Karpas-422 (cell line): ENCODE measurements around the gene SORCS1. TPM values are rescaled to one million over a fixed set of nuclear protein-coding genes. Genes with fewer than 3 reads are reported as not detected.

Experiments
- DNase-seq: peaks from one replicate; pipeline ENCODE4 v3.0.0-alpha.2; 2015
- H2AFZ ChIP-seq: fragments of 200-600 bp; sonication (generic); 2 replicates; pipeline ENCODE4 v1.6.1; 2014; ENCODE audit warnings: antibody characterized with exemption, low read length, mixed read lengths
- H3K27ac ChIP-seq: fragments of 200-600 bp; sonication (generic); 2 replicates; pipeline ENCODE4 v1.5.1; 2014; ENCODE audit warnings: mild to moderate bottlenecking, low read length, moderate library complexity
- H3K27me3 ChIP-seq: fragments of 200-600 bp; sonication (generic); 2 replicates; pipeline ENCODE4 v1.6.1; 2014; ENCODE audit warnings: low read length, mixed read lengths
- H3K36me3 ChIP-seq: fragments of 200-600 bp; sonication (generic); 2 replicates; pipeline ENCODE4 v1.6.1; 2014; ENCODE audit warnings: low read length, mixed read lengths; ENCODE audit not compliant: insufficient read depth
- H3K4me1 ChIP-seq: fragments of 200-600 bp; sonication (generic); 2 replicates; pipeline ENCODE4 v1.6.1; 2014; ENCODE audit warnings: mild to moderate bottlenecking, low read length, mixed read lengths
- H3K4me2 ChIP-seq: fragments of 200-600 bp; sonication (generic); 2 replicates; pipeline ENCODE4 v1.6.1; 2014; ENCODE audit warnings: low read length, low read depth, mild to moderate bottlenecking; ENCODE audit not compliant: poor library complexity, severe bottlenecking
- H3K4me3 ChIP-seq: fragments of 200-600 bp; sonication (generic); 2 replicates; pipeline ENCODE4 v1.5.1; 2014; ENCODE audit warnings: mild to moderate bottlenecking, antibody characterized with exemption, low read length, mixed read lengths
- H3K79me2 ChIP-seq: fragments of 200-600 bp; sonication (generic); 2 replicates; pipeline ENCODE4 v1.6.1; 2014; ENCODE audit warnings: mild to moderate bottlenecking, low read length, mixed read lengths
- H3K9ac ChIP-seq: fragments of 200-600 bp; sonication (generic); 2 replicates; pipeline ENCODE4 v1.6.0; 2014; ENCODE audit warnings: low read length
- H3K9me2 ChIP-seq: fragments of 200-600 bp; sonication (generic), shearing (Covaris generic); replicated peaks from 2 replicates; pipeline ENCODE4 v1.6.0; 2014; ENCODE audit warnings: mild to moderate bottlenecking, low read length, moderate library complexity; ENCODE audit not compliant: insufficient read depth
- H3K9me3 ChIP-seq: fragments of 300-700, 200-600 bp; sonication (generic); 2 replicates; pipeline ENCODE4 v1.6.1; 2014; ENCODE audit warnings: low read length, mixed read lengths
- H4K20me1 ChIP-seq: fragments of 200-600 bp; sonication (generic); 2 replicates; pipeline ENCODE4 v1.6.1; 2014; ENCODE audit warnings: mild to moderate bottlenecking, antibody characterized with exemption, low read length, low read depth; ENCODE audit not compliant: insufficient read depth
- total RNA-seq: library from RNA; depleted of rRNA; stranded (reverse); fragments of >200 nt; shearing (Covaris generic); gene quantifications from 2 replicates; pipeline ENCODE4 v1.2.3, GENCODE V29; 2014; ENCODE audit warnings: low replicate concordance

Gene SORCS1
- total RNA-seq, 1 experiment from 2014 or later = not detected

DNA sequence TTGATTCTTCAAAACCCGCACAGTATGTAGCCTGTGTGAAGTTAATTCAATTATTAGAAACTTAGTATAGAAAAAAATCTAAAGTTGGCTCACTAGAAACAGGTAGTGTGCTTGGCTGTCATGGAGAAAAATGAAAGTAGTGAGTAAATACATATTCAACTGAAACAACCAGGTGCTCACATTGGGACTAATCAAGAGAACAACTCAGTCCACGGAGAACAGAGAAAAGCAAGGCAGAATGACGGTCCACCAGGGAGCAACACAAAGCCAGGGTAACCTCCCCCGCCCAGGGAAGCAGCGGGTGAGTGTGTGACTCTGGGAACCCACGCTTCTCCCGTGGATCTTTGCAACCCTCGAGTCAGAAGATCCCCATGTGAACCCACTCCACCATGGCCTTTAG is 300.5 kb downstream of the SORCS1 start:
- Histone ChIP-seq H3K27ac (no peak overlapping the region), H2AFZ (no peak overlapping the region), H3K4me1 (peaks cover 6% of the 10 kb centered on the region), H3K9me2 (no peaks in the 10 kb centered on the region), H3K4me2 (no peak overlapping the region), H4K20me1 (no peaks in the 10 kb centered on the region), H3K27me3 (no peaks in the 10 kb centered on the region), H3K4me3 (no peak overlapping the region), H3K79me2 (no peaks in the 10 kb centered on the region), H3K9me3 (peaks cover 3% of the 10 kb centered on the region; the same call in 1 of the 2 replicates), H3K9ac (no peak overlapping the region), H3K36me3 (no peaks in the 10 kb centered on the region)
- DNase-seq = no peak

GRCh38 chr10:106863549-106863948 is 301.0 kb downstream of the SORCS1 start:
- Histone ChIP-seq H3K9ac (no peak overlapping the region), H3K4me3 (no peak overlapping the region), H3K4me2 (no peak overlapping the region), H3K27me3 (no peaks in the 10 kb centered on the region), H3K9me2 (no peaks in the 10 kb centered on the region), H4K20me1 (no peaks in the 10 kb centered on the region), H3K9me3 (peaks cover 3% of the 10 kb centered on the region; the same call in 1 of the 2 replicates), H3K4me1 (peaks cover 6% of the 10 kb centered on the region), H3K27ac (no peak overlapping the region), H3K79me2 (no peaks in the 10 kb centered on the region), H3K36me3 (no peaks in the 10 kb centered on the region), H2AFZ (no peak overlapping the region)
- no peak for DNase-seq

DNA sequence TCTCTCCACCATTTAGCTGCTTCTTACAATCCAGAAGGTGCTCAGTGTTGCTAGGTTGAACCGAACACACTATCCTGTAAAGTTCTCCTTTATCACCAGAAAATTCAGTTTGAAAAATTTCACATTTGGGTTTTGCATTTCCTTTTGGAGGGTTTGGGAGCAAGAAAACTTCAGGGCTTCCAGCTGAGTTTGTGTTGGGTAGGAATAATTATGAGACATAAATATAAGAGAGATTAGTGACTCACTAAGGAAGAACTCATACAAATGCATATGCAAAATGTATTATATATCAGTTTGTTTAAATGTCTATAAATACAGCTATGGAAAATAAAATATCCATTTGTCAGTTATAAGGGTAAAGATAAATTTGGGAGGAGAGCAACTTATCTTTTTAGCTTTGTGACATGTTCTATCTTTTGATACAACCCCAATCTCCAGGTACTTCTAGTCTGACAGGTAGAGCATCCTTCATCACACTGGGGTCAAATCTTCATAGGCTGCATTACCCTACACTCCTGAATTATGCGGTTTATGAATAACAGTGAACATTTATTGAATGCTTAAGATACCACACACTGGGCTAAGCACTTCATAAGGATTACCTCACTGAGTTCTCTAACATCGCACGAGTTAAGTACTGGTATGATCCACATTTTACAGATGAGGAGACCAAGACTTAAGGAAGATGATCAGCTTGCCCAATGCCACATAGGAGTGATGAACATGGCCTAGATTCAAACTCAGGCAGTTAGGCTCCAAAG is 304.4 kb downstream of the SORCS1 start:
- no peaks in the 10 kb centered on the region for H4K20me1 ChIP-seq
- H3K4me1 ChIP-seq = no peaks in the 10 kb centered on the region
- H2AFZ ChIP-seq = no peak overlapping the region
- DNase-seq = no peak
- H3K27ac ChIP-seq = no peak overlapping the region
- H3K4me2 ChIP-seq = no peak overlapping the region
- no peaks in the 10 kb centered on the region for H3K79me2 ChIP-seq
- H3K9ac ChIP-seq = no peak overlapping the region
- no peaks in the 10 kb centered on the region for H3K27me3 ChIP-seq
- peaks cover 16% of the 10 kb centered on the region for H3K9me3 ChIP-seq
- H3K9me2 ChIP-seq = no peaks in the 10 kb centered on the region
- H3K36me3 ChIP-seq = no peaks in the 10 kb centered on the region
- H3K4me3 ChIP-seq = no peak overlapping the region

GRCh38 chr10:106857728-106858127 is 306.8 kb downstream of the SORCS1 start:
- no peak for DNase-seq
- no peaks in the 10 kb centered on the region for H3K36me3 ChIP-seq
- no peak overlapping the region for H3K4me3 ChIP-seq
- H3K4me2 ChIP-seq = no peak overlapping the region
- no peaks in the 10 kb centered on the region for H3K9me2 ChIP-seq
- H3K79me2 ChIP-seq = no peaks in the 10 kb centered on the region
- H3K27me3 ChIP-seq = no peaks in the 10 kb centered on the region
- H3K4me1 ChIP-seq = no peaks in the 10 kb centered on the region
- H3K27ac ChIP-seq = no peak overlapping the region
- no peak overlapping the region for H3K9ac ChIP-seq
- peaks cover 21% of the 10 kb centered on the region for H3K9me3 ChIP-seq
- H4K20me1 ChIP-seq = no peaks in the 10 kb centered on the region
- no peak overlapping the region for H2AFZ ChIP-seq

GRCh38 chr10:106857213-106857612 is 307.3 kb downstream of the SORCS1 start:
- no peaks in the 10 kb centered on the region for H3K9me2 ChIP-seq
- no peaks in the 10 kb centered on the region for H3K4me1 ChIP-seq
- H3K4me2 ChIP-seq = no peak overlapping the region

GRCh38 chr10:106836933-106837663 is 327.4 kb downstream of the SORCS1 start:
- Histone ChIP-seq H3K4me2 (no peak overlapping the region), H4K20me1 (no peaks in the 10 kb centered on the region), H3K9ac (no peak overlapping the region), H3K9me3 (peaks cover 12% of the 10 kb centered on the region; the same call in 1 of the 2 replicates), H3K27ac (no peak overlapping the region), H3K36me3 (no peaks in the 10 kb centered on the region), H3K4me3 (no peak overlapping the region), H3K79me2 (no peaks in the 10 kb centered on the region), H3K9me2 (no peaks in the 10 kb centered on the region), H3K4me1 (no peaks in the 10 kb centered on the region), H3K27me3 (no peaks in the 10 kb centered on the region), H2AFZ (no peak overlapping the region)
- no peak for DNase-seq

More at GRCh38 chr10:106857213-106857612, 307.3 kb downstream of the SORCS1 start:
- no peaks in the 10 kb centered on the region for H3K79me2 ChIP-seq
- H3K9me3 ChIP-seq = peaks cover 22% of the 10 kb centered on the region
- DNase-seq = no peak
- no peak overlapping the region for H3K4me3 ChIP-seq
- H3K36me3 ChIP-seq = no peaks in the 10 kb centered on the region
- H3K9ac ChIP-seq = no peak overlapping the region
- no peaks in the 10 kb centered on the region for H4K20me1 ChIP-seq
- H2AFZ ChIP-seq = no peak overlapping the region
- no peaks in the 10 kb centered on the region for H3K27me3 ChIP-seq
- H3K27ac ChIP-seq = no peak overlapping the region

DNA sequence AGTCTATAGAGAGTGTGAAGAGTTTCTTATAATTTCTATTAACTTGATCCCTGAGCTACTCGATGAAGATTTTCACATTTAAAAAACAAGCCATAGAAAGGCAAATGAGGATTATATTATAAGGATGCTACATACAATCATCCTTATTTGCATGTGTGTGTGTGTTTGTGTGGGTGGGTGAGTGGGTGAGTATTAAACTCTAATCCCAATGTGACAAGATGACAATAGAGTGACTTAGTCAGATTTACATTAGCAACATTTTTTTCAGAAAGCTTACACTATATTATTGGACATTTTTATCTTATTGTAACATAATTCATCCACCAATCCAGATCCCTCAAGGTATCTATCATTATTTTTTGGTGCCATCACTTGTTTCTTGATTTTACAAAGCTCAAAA is 331.7 kb downstream of the SORCS1 start:
- Histone ChIP-seq H3K9me3 (peaks cover 16% of the 10 kb centered on the region; the same call in 1 of the 2 replicates), H3K27ac (no peak overlapping the region), H3K4me3 (no peak overlapping the region), H3K79me2 (no peaks in the 10 kb centered on the region), H3K9me2 (no peaks in the 10 kb centered on the region), H3K27me3 (no peaks in the 10 kb centered on the region), H2AFZ (no peak overlapping the region), H3K9ac (no peak overlapping the region), H3K4me1 (no peaks in the 10 kb centered on the region), H4K20me1 (no peaks in the 10 kb centered on the region), H3K4me2 (no peak overlapping the region), H3K36me3 (no peaks in the 10 kb centered on the region)
- DNase-seq = no peak

- H3K27me3 ChIP-seq = no peaks in the 10 kb centered on the region
- no peak overlapping the region for H3K9ac ChIP-seq
- no peaks in the 10 kb centered on the region for H3K9me2 ChIP-seq
- no peaks in the 10 kb centered on the region for H3K79me2 ChIP-seq
- no peaks in the 10 kb centered on the region for H3K36me3 ChIP-seq
- no peaks in the 10 kb centered on the region for H3K4me1 ChIP-seq
- no peak overlapping the region for H3K4me3 ChIP-seq
- no peak overlapping the region for H2AFZ ChIP-seq
- no peak overlapping the region for H3K4me2 ChIP-seq
- no peak overlapping the region for H3K27ac ChIP-seq
- DNase-seq = no peak
- H3K9me3 ChIP-seq = peaks cover 16% of the 10 kb centered on the region; the same call in 1 of the 2 replicates
- H4K20me1 ChIP-seq = no peaks in the 10 kb centered on the region
These were observed 334.0 kb downstream of the SORCS1 start for GRCh38 chr10:106830471-106830870.
